Inflammatory macrophage (primary cell): Measurements from ENCODE around the gene CAMSAP2.

Experiments used
- DNase-seq, 2 donors: peaks; one replicate each; pipeline ENCODE4 v3.0.0-alpha.2; 2020 to 2022

The CAMSAP2 gene

GRCh38 chr1:200900877-200901276 lies 162.2 kb downstream of the CAMSAP2 start:
- no peak for DNase-seq

DNA sequence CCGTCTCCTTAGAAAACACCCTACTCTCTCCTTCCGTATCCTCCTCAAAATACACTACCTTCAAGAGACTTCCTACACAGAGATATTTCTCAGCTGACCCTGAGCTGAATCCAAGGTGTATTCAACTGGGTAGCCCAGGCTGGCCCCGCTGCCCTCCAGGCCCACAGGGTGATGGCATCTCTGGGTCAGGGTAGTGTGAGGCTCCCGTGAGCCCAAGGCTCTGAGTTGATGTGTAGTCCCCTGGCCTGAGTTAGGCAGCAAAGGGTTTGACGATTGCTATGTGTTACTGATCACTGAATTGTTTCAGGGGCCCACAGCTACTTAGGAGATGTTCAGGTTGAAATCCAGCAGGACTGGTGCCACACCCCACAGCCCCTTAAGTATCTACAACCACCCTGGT lies 162.7 kb downstream of the CAMSAP2 start:
- no peak for DNase-seq

DNA sequence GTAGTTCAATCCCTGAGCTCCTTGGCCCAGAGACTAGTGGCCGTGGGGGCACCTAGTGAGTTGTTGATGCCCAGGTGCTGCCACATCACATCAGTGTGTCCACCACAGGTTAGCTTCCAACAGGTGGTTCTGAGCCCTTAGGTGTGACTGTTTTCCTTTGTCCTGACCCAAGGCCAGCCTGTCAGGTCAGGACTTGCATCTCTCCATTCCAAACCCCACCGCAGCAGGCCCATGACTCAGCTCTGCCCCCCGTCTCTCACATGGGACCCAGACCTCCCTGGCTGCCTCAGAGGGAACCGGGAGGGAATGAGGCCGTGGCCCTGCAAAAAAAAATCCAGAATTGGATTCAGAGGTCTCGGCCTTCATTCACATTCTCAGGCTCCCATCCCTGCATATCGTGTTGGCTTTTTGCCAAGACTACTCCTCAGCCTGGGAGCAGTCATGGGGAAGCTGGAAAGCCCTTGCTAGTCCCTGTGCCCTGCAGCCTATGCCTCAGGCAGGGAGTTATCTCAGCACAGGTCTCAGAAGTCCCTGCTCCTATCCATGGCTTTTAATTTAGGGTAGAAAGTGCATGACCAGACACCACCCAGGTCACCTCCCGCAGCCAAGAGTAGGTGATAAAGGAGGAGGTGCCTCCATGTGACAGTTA lies 163.2 kb downstream of the CAMSAP2 start:
- DNase-seq = no peak

DNA sequence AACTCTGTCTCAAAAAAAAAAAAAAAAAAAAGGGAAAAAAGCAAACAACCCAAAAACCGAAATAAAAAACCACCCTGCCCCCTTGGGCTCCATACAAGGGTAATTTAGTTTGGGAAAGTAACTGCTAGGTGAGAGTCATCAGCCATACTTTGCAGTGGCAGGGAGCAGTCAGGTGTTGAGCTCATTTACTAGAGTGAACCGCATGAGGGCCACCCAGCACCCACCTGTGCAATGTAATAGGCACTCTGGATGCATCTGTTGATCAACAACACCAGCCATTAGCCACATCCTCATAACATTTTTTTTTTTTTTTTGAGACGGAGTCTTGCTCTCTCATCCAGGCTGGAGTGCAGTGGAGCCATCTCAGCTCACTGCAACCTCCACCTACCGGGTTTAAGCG lies 165.1 kb downstream of the CAMSAP2 start:
- DNase-seq = no peak

- DNase-seq = no peak
Observed at GRCh38 chr1:200904772-200905171, 166.1 kb downstream of the CAMSAP2 start.

DNA sequence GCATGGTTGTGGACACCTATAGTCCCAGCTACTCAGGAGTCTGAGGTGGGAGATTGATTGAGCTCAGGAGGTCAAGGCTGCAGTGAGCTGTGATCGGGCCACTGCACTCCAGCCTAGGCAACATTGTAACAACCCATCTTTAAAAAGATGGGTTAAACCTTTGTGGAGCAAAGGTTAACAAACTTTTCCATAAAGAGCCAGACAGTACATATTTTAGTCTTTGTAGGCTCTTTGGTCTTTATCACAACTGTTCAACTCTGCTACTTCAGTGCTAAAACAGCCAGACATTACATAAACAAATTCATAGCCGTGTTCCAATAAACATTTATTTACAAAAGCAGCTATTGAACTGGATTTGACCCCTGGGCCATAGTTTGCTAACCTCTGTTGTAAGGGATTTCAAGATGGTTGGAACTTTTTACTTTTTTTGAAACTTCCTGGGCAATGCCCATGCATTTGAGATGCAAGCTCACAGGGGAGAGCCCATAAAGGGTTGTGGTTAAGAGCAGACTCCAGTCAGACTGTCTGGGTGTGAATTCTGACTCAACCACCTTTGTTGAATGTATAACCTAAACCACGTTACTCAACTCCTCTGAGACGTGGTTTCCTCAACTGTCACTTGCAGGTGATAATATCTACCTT lies 166.8 kb downstream of the CAMSAP2 start:
- no peak for DNase-seq

GRCh38 chr1:200906491-200906890 lies 167.8 kb downstream of the CAMSAP2 start:
- DNase-seq = no peak

DNA sequence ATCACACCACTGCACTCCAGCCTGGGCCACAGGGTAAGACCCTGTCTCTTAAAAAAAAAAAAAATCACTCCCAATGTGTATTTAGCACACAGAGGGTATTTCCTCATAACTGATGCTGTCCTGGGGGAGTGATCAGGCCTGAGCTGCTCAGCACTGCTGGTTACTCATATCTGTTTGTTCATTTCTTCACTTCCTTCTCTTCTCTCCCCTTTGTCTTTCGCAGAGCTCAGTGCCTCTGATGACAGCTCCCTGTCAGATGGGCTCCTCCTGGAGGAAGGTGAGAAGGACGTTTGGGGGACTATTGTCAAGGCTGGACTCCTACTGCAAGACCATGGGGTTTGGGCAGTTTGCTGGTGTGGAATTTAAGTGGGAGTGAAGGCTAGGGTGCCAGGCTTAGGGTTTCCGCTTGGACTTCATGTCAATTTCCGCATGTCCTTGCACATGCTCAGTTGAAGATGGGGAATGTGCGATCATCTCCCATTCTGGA lies 169.0 kb downstream of the CAMSAP2 start:
- DNase-seq = peak; percentile 68 to 76

DNA sequence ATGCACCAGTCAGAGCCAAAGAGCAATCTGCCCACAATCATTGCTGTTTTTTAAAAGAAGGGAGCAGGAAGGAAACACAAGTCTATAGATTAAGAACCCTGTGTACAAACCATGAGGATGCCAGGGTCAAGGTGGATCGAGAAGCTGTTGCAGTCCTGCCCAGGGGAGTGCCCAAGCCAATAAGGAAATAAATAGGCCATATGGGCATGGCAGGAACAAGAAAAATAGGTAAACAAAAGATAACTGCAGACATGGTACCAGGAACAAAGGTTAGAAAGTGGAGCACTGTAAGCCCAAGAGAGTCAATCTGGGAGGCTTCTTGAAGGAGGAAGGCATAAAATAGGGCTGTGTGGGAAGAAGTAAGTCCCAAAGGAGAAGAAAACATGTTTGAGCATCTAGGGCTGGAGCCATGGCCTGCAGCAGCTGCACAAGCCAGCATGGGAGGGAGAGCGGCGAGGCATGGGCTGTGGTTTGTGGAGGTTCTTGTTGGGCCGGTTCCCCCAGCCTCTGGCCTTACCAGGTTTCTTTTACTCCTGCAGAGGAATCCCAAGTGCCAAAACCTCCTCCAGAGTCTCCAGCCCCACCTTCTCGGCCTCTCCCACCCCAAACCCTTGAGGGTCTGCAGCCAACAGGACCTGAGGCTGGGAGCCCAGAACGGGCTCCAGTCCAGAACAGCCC lies 169.6 kb downstream of the CAMSAP2 start:
- DNase-seq = no peak

- DNase-seq = no peak
Observed at GRCh38 chr1:200909071-200909470, 170.4 kb downstream of the CAMSAP2 start.

- DNase-seq = no peak
Observed at GRCh38 chr1:200909757-200910239, 171.1 kb downstream of the CAMSAP2 start.
